Measurements from ENCODE around the gene YTHDF2.

- TF ChIP-seq, protein P1, sequence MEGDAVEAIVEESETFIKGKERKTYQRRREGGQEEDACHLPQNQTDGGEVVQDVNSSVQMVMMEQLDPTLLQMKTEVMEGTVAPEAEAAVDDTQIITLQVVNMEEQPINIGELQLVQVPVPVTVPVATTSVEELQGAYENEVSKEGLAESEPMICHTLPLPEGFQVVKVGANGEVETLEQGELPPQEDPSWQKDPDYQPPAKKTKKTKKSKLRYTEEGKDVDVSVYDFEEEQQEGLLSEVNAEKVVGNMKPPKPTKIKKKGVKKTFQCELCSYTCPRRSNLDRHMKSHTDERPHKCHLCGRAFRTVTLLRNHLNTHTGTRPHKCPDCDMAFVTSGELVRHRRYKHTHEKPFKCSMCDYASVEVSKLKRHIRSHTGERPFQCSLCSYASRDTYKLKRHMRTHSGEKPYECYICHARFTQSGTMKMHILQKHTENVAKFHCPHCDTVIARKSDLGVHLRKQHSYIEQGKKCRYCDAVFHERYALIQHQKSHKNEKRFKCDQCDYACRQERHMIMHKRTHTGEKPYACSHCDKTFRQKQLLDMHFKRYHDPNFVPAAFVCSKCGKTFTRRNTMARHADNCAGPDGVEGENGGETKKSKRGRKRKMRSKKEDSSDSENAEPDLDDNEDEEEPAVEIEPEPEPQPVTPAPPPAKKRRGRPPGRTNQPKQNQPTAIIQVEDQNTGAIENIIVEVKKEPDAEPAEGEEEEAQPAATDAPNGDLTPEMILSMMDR (IDR thresholded peaks at IDR 0.05): no peak
- no peak for TF ChIP-seq POLR2A (IDR thresholded peaks at IDR 0.05)
Measured at GRCh38 chr1:28775121-28775942, 38.6 kb downstream of the YTHDF2 start.

Data from testis (tissue), 2 donors.